K562 (cell line): ENCODE results near the gene HLCS. TPM values are rescaled to one million over a fixed set of nuclear protein-coding genes. Genes with fewer than 3 reads are reported as not detected.

Source experiments
- CC2D1A ChIP-seq: fragments of 450-650 bp; IDR thresholded peaks from 2 replicates; pipeline ENCODE4 v1.6.1; 2017; ENCODE audit warnings: mild to moderate bottlenecking
- CHD2 ChIP-seq: IDR thresholded peaks from 2 replicates; pipeline ENCODE4 v1.6.1; 2011; ENCODE audit warnings: low read depth, low read length
- CSDE1 ChIP-seq, 2 experiments: fragments of 450-650 bp; IDR thresholded peaks; 2 replicates each; pipeline ENCODE4 v1.6.1; 2016; ENCODE audit warnings: mild to moderate bottlenecking in 1 of 2
- CTBP1 ChIP-seq: fragments of 450-650 bp; IDR thresholded peaks from 2 replicates; pipeline ENCODE4 v1.6.1; 2016; ENCODE audit warnings: borderline replicate concordance
- ESRRA ChIP-seq: fragments of 450-650 bp; IDR thresholded peaks from 2 replicates; pipeline ENCODE4 v1.6.1; 2014; ENCODE audit warnings: low read depth, mild to moderate bottlenecking, moderate library complexity, borderline replicate concordance
- GATAD2B ChIP-seq: fragments of 450-650 bp; IDR thresholded peaks from 2 replicates; pipeline ENCODE4 v1.6.1; 2017; ENCODE audit warnings: mild to moderate bottlenecking, borderline replicate concordance
- HDAC1 ChIP-seq, 2 experiments: fragments of 450-650 bp; IDR thresholded peaks; 2 replicates each; pipeline ENCODE4 v1.6.1; 2016 to 2017; ENCODE audit warnings: inconsistent platforms in 1 of 2, mild to moderate bottlenecking in 1 of 2, moderate library complexity in 1 of 2
- HDGF ChIP-seq: fragments of 450-650 bp; IDR thresholded peaks from 2 replicates; pipeline ENCODE4 v1.6.1; 2016
- ID3 ChIP-seq, 2 experiments: fragments of 250-450 bp in 1 of 2; fragments of 450-650 bp in 1 of 2; sonication (Bioruptor Pico) in 1 of 2; IDR thresholded peaks; 2 replicates each; pipeline versions ENCODE4 v1.6.1 to v1.8.0; 2016 to 2021; ENCODE audit warnings: mild to moderate bottlenecking in 2 of 2, moderate library complexity in 2 of 2, missing compliant biosample characterization in 1 of 2, missing genetic modification characterization in 1 of 2
- PHB ChIP-seq: fragments of 250-450 bp; sonication (Bioruptor Pico); IDR thresholded peaks from 2 replicates; pipeline ENCODE4 v1.5.0; 2021
- PYGO2 ChIP-seq: fragments of 450-650 bp; IDR thresholded peaks from 2 replicates; pipeline ENCODE4 v1.6.1; 2016; ENCODE audit warnings: mild to moderate bottlenecking, missing genetic modification characterization, moderate library complexity, missing compliant biosample characterization
- RAD21 ChIP-seq, 2 experiments: fragments of 250-450 bp in 1 of 2; fragments of 450-650 bp in 1 of 2; sonication (Bioruptor Pico) in 1 of 2; formaldehyde crosslinking in 1 of 2; IDR thresholded peaks in 1 of 2; conservative IDR thresholded peaks in 1 of 2; 2 replicates each; pipeline versions ENCODE4 v1.4.0 to v1.8.0; 2020 to 2022; ENCODE audit warnings: mild to moderate bottlenecking in 2 of 2, moderate library complexity in 1 of 2
- SMAD2 ChIP-seq: fragments of 150-350 bp; IDR thresholded peaks from 2 replicates; pipeline ENCODE4 v1.6.1; 2014; ENCODE audit warnings: low read depth, mild to moderate bottlenecking, low read length
- SMARCA4 ChIP-seq: fragments of 450-650 bp; IDR thresholded peaks from 2 replicates; pipeline ENCODE4 v1.6.1; 2016
- STAG1 ChIP-seq: sonication (generic); formaldehyde crosslinking; IDR thresholded peaks from 2 replicates; pipeline ENCODE4 v1.5.0; 2020; ENCODE audit warnings: missing genetic modification reagents, borderline replicate concordance
- TAF1 ChIP-seq: IDR thresholded peaks from 2 replicates; pipeline ENCODE4 v1.6.1; 2011; ENCODE audit warnings: mild to moderate bottlenecking, low read length, moderate library complexity; ENCODE audit not compliant: insufficient read depth, control insufficient read depth, severe bottlenecking; ENCODE audit errors: extremely low read depth
- ZBTB8A ChIP-seq: fragments of 450-650 bp; IDR thresholded peaks from 2 replicates; pipeline ENCODE4 v1.6.1; 2018; ENCODE audit warnings: mild to moderate bottlenecking, moderate library complexity; ENCODE audit not compliant: partially characterized antibody
- ZC3H11A ChIP-seq: IDR thresholded peaks from 2 replicates; pipeline ENCODE4 v1.6.1; 2012; ENCODE audit warnings: low read depth, low read length, improper control_type of control experiment
- ZNF134 ChIP-seq: fragments of 250-450 bp; sonication (Bioruptor Pico); conservative IDR thresholded peaks from 2 replicates; pipeline ENCODE4 v1.4.0; 2020
- ZNF140 ChIP-seq: fragments of 250-450 bp; sonication (Bioruptor Pico); IDR thresholded peaks from 2 replicates; pipeline ENCODE4 v1.8.0; 2021; ENCODE audit warnings: moderate library complexity, mild to moderate bottlenecking, inconsistent platforms
- ZNF232 ChIP-seq: sonication (generic); formaldehyde crosslinking; IDR thresholded peaks from 2 replicates; pipeline ENCODE4 v1.8.0; 2022; ENCODE audit warnings: mild to moderate bottlenecking, missing genetic modification reagents
- ZNF324 ChIP-seq: fragments of 250-450 bp; sonication (Bioruptor Pico); IDR thresholded peaks from 2 replicates; pipeline ENCODE4 v1.4.0; 2020; ENCODE audit warnings: mild to moderate bottlenecking
- polyA plus RNA-seq, 8 experiments: library from polyadenylated mRNA; depleted of rRNA in 4 of 8; stranded (reverse) in 5 of 8; unstranded in 3 of 8; fragments of >200 nt; fragmentation: Nextera tagmentation in 2 of 8; fragmentation: Illumina TruSeq in 1 of 8; extraction: Ambion mirVana in 2 of 8; extraction: Trizol in 1 of 8; gene quantifications; 2 replicates each; pipeline versions ENCODE4 v1.2.1 to v1.2.3, GENCODE V29; 2011 to 2014; ENCODE audit warnings: inconsistent platforms in 1 of 8, missing spikeins in 1 of 8
- total RNA-seq, 7 experiments: library from RNA; depleted of rRNA in 6 of 7; stranded (reverse); fragments of >200 nt in 6 of 7; fragmentation: Illumina TruSeq in 2 of 7; extraction: Trizol in 2 of 7; gene quantifications; 2 replicates each; pipeline versions ENCODE4 v1.2.1 to v1.2.3, GENCODE V29; 2011 to 2021; ENCODE audit warnings: low replicate concordance in 1 of 7
- TF ChIP-seq, protein P1 (sequence below): fragments of 450-650 bp; formaldehyde crosslinking; IDR thresholded peaks from 2 replicates; pipeline ENCODE4 v1.4.0; 2020; ENCODE audit warnings: mild to moderate bottlenecking, moderate library complexity
- TF ChIP-seq, protein P2 (sequence below): fragments of 200-800 bp; sonication (Bioruptor generic); IDR thresholded peaks from 2 replicates; pipeline ENCODE4 v1.6.1; 2017; ENCODE audit warnings: missing genetic modification characterization, missing compliant biosample characterization

HLCS gene
- total and polyA plus RNA-seq, 9 of the 15 experiments (the other 6 are each of a cell fraction or from before 2014, with no cell fraction given): 3.0 to 21.5 (median 17.1) TPM

- TF ChIP-seq, protein P1, sequence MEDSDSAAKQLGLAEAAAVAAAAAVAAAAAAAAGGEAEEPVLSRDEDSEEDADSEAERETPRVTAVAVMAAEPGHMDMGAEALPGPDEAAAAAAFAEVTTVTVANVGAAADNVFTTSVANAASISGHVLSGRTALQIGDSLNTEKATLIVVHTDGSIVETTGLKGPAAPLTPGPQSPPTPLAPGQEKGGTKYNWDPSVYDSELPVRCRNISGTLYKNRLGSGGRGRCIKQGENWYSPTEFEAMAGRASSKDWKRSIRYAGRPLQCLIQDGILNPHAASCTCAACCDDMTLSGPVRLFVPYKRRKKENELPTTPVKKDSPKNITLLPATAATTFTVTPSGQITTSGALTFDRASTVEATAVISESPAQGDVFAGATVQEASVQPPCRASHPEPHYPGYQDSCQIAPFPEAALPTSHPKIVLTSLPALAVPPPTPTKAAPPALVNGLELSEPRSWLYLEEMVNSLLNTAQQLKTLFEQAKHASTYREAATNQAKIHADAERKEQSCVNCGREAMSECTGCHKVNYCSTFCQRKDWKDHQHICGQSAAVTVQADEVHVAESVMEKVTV (CRISPR knock-in tag): peak; percentile 77
- TF ChIP-seq ZC3H11A (no peak), RAD21 (CRISPR knock-in tag; conservative IDR thresholded peaks at IDR 0.05 in 1 of 2, IDR thresholded peaks at IDR 0.05 in 1 of 2) (peak; percentile 80 to 91), PYGO2 (tag) (no peak), ZNF324 (no peak), CTBP1 (0 out of 2 replicates have a peak, but pooled peaks have one; percentile 17), ESRRA (no peak), CC2D1A (peak; percentile 40; the same call in 1 of the 2 replicates), HDGF (0 out of 2 replicates have a peak, but pooled peaks have one; percentile 32), GATAD2B (no peak), ZNF140 (CRISPR knock-in tag) (no peak), HDAC1 (IDR thresholded peaks at IDR 0.05) (no peak), CSDE1 (IDR thresholded peaks at IDR 0.05) (no peak), ZNF134 (CRISPR knock-in tag) (no peak), ZNF232 (CRISPR knock-in tag) (no peak), STAG1 (CRISPR knock-in tag) (peak; percentile 65; the same call in 1 of the 2 replicates), CHD2 (no peak), SMARCA4 (no peak), ID3 (CRISPR knock-in tag; IDR thresholded peaks at IDR 0.05) (no peak), ID3 (tag; IDR thresholded peaks at IDR 0.05) (no peak), TAF1 (no peak), PHB (CRISPR knock-in tag) (no peak), SMAD2 (no peak), ZBTB8A (no peak)
- TF ChIP-seq, protein P2, sequence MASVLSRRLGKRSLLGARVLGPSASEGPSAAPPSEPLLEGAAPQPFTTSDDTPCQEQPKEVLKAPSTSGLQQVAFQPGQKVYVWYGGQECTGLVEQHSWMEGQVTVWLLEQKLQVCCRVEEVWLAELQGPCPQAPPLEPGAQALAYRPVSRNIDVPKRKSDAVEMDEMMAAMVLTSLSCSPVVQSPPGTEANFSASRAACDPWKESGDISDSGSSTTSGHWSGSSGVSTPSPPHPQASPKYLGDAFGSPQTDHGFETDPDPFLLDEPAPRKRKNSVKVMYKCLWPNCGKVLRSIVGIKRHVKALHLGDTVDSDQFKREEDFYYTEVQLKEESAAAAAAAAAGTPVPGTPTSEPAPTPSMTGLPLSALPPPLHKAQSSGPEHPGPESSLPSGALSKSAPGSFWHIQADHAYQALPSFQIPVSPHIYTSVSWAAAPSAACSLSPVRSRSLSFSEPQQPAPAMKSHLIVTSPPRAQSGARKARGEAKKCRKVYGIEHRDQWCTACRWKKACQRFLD (CRISPR knock-in tag): no peak
These were observed 38.8 kb downstream of the HLCS start (continued) for GRCh38 chr21:36927719-36928117.
